ENCODE results near the gene RPS25. TPM values are rescaled to one million over a fixed set of nuclear protein-coding genes. Genes with fewer than 3 reads are reported as not detected.
A peak's percentile ranks its signal among the peaks of the same experiment; 100 is the strongest.
"Not testable (repeated sequence)": the region's sequence is repeated elsewhere in the genome, so short reads cannot be mapped to it uniquely, and the experiment has no call there.

Gene RPS25
- 827 TPM for total RNA-seq
- long read RNA-seq, transcript RPS25-204 (3 exons, 1,462 nt), result minor isoform, 142 of 403 reads
- long read RNA-seq, transcript RPS25-202 (5 exons, 835 nt), result major isoform, 253 of 403 reads
- long read RNA-seq, partial matches to known transcripts, result 2 of 403 reads
- long read RNA-seq, other reads (novel, unspliced or antisense), result 5 of 403 reads

- ATAC-seq (ENCODE audit: poor library complexity), result peak; percentile 97
- intact Hi-C loops (cut with DNase I), result loop anchor here (2.0 kb wide), 1 partner anchor 20 kb away; the partner anchor contains the start of gene CENATAC
- DNase-seq, result peak; percentile 97
Measured at GRCh38 chr11:119018074-119018938, at the start of gene RPS25, which contains the start of gene TRAPPC4. Gene RPS25 (minus strand): TSS chr11:119018343. CDS start chr11:119018284, 59 bp downstream. Gene TRAPPC4 (plus strand): TSS chr11:119018766. CDS start chr11:119018796, 30 bp downstream.

GRCh38 chr11:119067371-119068222 is 49.5 kb upstream of the RPS25 start, which contains the start of gene VPS11:
Gene VPS11 (plus strand): TSS chr11:119067818. CDS start chr11:119067824, 6 bp downstream.
- DNase-seq (peak; percentile 99), ATAC-seq (ENCODE audit: poor library complexity) (peak; percentile 99)
- intact Hi-C loops (cut with DNase I), result no loop called here

- intact Hi-C loops (cut with DNase I), result no loop called here
- DNase-seq (no peak), ATAC-seq (ENCODE audit: poor library complexity) (no peak)
Measured at GRCh38 chr11:119065369-119065768, 47.2 kb upstream of the RPS25 start.

- DNase-seq (no peak), ATAC-seq (ENCODE audit: poor library complexity) (no peak)
- intact Hi-C loops (cut with DNase I), result no loop called here
Measured at GRCh38 chr11:119062779-119063178, 44.6 kb upstream of the RPS25 start.

GRCh38 chr11:119061256-119061655 is 43.1 kb upstream of the RPS25 start:
- ATAC-seq (ENCODE audit: poor library complexity) (no peak), DNase-seq (no peak)
- intact Hi-C loops (cut with DNase I), result no loop called here

- ATAC-seq (ENCODE audit: poor library complexity); DNase-seq; intact Hi-C loops (cut with DNase I): not testable (repeated sequence)
Measured at GRCh38 chr11:119059128-119059527, 41.0 kb upstream of the RPS25 start.

GRCh38 chr11:119057000-119057769 is 39.0 kb upstream of the RPS25 start, which contains the start of gene HYOU1:
Gene HYOU1 (minus strand): TSS chr11:119057205. CDS start chr11:119056160, 1,045 bp downstream.
- DNase-seq, result peak; percentile 99
- ATAC-seq (ENCODE audit: poor library complexity), result peak; percentile 97
- intact Hi-C loops (cut with DNase I), result no loop called here

GRCh38 chr11:119056421-119056999 is 38.4 kb upstream of the RPS25 start:
- DNase-seq, result no peak
- peak; percentile 9 for ATAC-seq (ENCODE audit: poor library complexity)
- intact Hi-C loops (cut with DNase I), result no loop called here

- ATAC-seq (ENCODE audit: poor library complexity) (no peak), DNase-seq (no peak)
- intact Hi-C loops (cut with DNase I), result no loop called here
Measured at GRCh38 chr11:119055901-119056300, 37.8 kb upstream of the RPS25 start.

GRCh38 chr11:119054418-119054817 is 36.3 kb upstream of the RPS25 start:
- intact Hi-C loops (cut with DNase I), result no loop called here
- no peak for DNase-seq

GRCh38 chr11:119052163-119052814 is 34.1 kb upstream of the RPS25 start:
- ATAC-seq (ENCODE audit: poor library complexity) (no peak), DNase-seq (no peak)
- intact Hi-C loops (cut with DNase I), result no loop called here

More at GRCh38 chr11:119054418-119054817, 36.3 kb upstream of the RPS25 start:
- no peak for ATAC-seq (ENCODE audit: poor library complexity)

GRCh38 chr11:119051440-119052162 is 33.5 kb upstream of the RPS25 start:
- intact Hi-C loops (cut with DNase I), result no loop called here
- ATAC-seq (ENCODE audit: poor library complexity) (no peak), DNase-seq (no peak)

- intact Hi-C loops (cut with DNase I), result no loop called here
- ATAC-seq (ENCODE audit: poor library complexity), result no peak
- DNase-seq, result no peak
Measured at GRCh38 chr11:119049081-119049480, 30.9 kb upstream of the RPS25 start.

- no peak for DNase-seq
- intact Hi-C loops (cut with DNase I), result no loop called here
- ATAC-seq (ENCODE audit: poor library complexity), result no peak
Measured at GRCh38 chr11:119048644-119049043, 30.5 kb upstream of the RPS25 start.

GRCh38 chr11:119047205-119047604 is 29.1 kb upstream of the RPS25 start:
- DNase-seq, result no peak
- no peak for ATAC-seq (ENCODE audit: poor library complexity)
- intact Hi-C loops (cut with DNase I), result no loop called here

- ATAC-seq (ENCODE audit: poor library complexity), result no peak
- intact Hi-C loops (cut with DNase I), result no loop called here
- no peak for DNase-seq
Measured at GRCh38 chr11:119046489-119046888, 28.3 kb upstream of the RPS25 start.

- no peak for DNase-seq
- no peak for ATAC-seq (ENCODE audit: poor library complexity)
- intact Hi-C loops (cut with DNase I), result no loop called here
Measured at GRCh38 chr11:119044708-119045107, 26.6 kb upstream of the RPS25 start.

Data from Right ventricle myocardium superior (tissue), 1 donor.